HepG2 (cell line): ENCODE results near the gene GJD4. TPM values are rescaled to one million over a fixed set of nuclear protein-coding genes. Genes with fewer than 3 reads are reported as not detected.
A peak's percentile ranks its signal among the peaks of the same experiment; 100 is the strongest.

ENCODE experiments used
- ATAC-seq: fragments of 200-7000 bp; cut with Tn5 transposase; 3 replicates; pipeline ENCODE4 v1.9.1; 2020; ENCODE audit warnings: mild to moderate bottlenecking, moderate library complexity
- BruUV-seq: library from RNA; stranded (reverse); fragments of 400-500 nt; replicated peaks from 2 replicates; lab custom pipeline; 2021; lab: Mats Ljungman, UMichigan
- CTCF ChIA-PET: fragments of 300-600 bp; formaldehyde crosslinking; extraction: SDS; loops from one replicate; lab custom pipeline; 2021; ENCODE audit warnings: low total read pairs, inconsistent platforms, low intra/inter-chr PET ratio; lab: Yijun Ruan, JAX
- POLR2A ChIA-PET: fragments of 350-600 bp; sonication (Branson Sonifier 250); formaldehyde crosslinking; loops from one replicate; lab custom pipeline; 2020; ENCODE audit warnings: antibody characterized with exemption, inconsistent platforms; lab: Yijun Ruan, JAX
- DNase-seq: peaks from one replicate; pipeline ENCODE4 v3.0.0-alpha.2; 2015; ENCODE audit warnings: low spot score
- FAIRE-seq: peaks from 3 replicates; lab custom pipeline; 2011; peaks lifted over from hg19 to GRCh38; lab: Jason Lieb, UNC
- H2AFZ ChIP-seq: one replicate; pipeline ENCODE4 v1.6.1; 2011; ENCODE audit warnings: low read length, inconsistent platforms
- H3K27ac ChIP-seq: fragments of 300-600 bp; 3 replicates; pipeline ENCODE4 v1.8.0; 2011; ENCODE audit warnings: mixed run types, mild to moderate bottlenecking, mixed read lengths, low read length, inconsistent platforms; ENCODE audit not compliant: insufficient read depth; ENCODE audit errors: extremely low read length
- H3K27me3 ChIP-seq, 2 experiments: fragments of 200-600 bp in 1 of 2; 2 replicates in 1 of 2; 3 replicates in 1 of 2; pipeline versions ENCODE4 v1.6.0 to v1.8.0; 2011; ENCODE audit warnings: low read length in 2 of 2, mild to moderate bottlenecking in 2 of 2, moderate library complexity in 2 of 2, inconsistent platforms in 1 of 2; ENCODE audit not compliant: insufficient read depth in 2 of 2, control insufficient read depth in 1 of 2
- H3K36me3 ChIP-seq, 2 experiments: fragments of 200-600 bp in 1 of 2; replicated peaks in 1 of 2; 2 replicates in 1 of 2; 3 replicates in 1 of 2; pipeline versions ENCODE4 v1.5.1 to v1.8.0; 2011; ENCODE audit warnings: low read length in 2 of 2, inconsistent platforms in 1 of 2; ENCODE audit not compliant: insufficient read depth in 2 of 2, control insufficient read depth in 1 of 2
- H3K4me1 ChIP-seq: 2 replicates; pipeline ENCODE4 v1.5.1; 2012; ENCODE audit warnings: low read length, inconsistent platforms; ENCODE audit not compliant: insufficient read depth
- H3K4me2 ChIP-seq: 2 replicates; pipeline ENCODE4 v1.6.0; 2011; ENCODE audit warnings: low read depth, low read length, inconsistent platforms
- H3K4me3 ChIP-seq, 3 experiments: fragments of 200-600 bp in 1 of 3; sonication (generic), shearing (Covaris generic) in 1 of 3; replicated peaks in 1 of 3; 2 replicates each; pipeline ENCODE4 v1.5.1; 2011 to 2016; ENCODE audit warnings: low read length in 3 of 3, inconsistent platforms in 2 of 3, low read depth in 2 of 3, mild to moderate bottlenecking in 2 of 3, control low read depth in 1 of 3, mixed read lengths in 1 of 3; ENCODE audit not compliant: insufficient read depth in 1 of 3
- H3K79me2 ChIP-seq: one replicate; pipeline ENCODE4 v1.6.1; 2011; ENCODE audit warnings: low read length, inconsistent platforms; ENCODE audit not compliant: insufficient read depth
- H3K9ac ChIP-seq: 2 replicates; pipeline ENCODE4 v1.6.0; 2011; ENCODE audit warnings: mild to moderate bottlenecking, low read depth, low read length, inconsistent platforms; ENCODE audit not compliant: insufficient read depth
- H3K9me3 ChIP-seq: 2 replicates; pipeline ENCODE4 v1.5.1; 2012; ENCODE audit warnings: mild to moderate bottlenecking, low read length
- H4K20me1 ChIP-seq: 2 replicates; pipeline ENCODE4 v1.6.0; 2011; ENCODE audit warnings: inconsistent platforms, mild to moderate bottlenecking, low read length, moderate library complexity; ENCODE audit not compliant: insufficient read depth
- ATF3 ChIP-seq: sonication (generic); formaldehyde crosslinking; IDR thresholded peaks from 2 replicates; pipeline ENCODE4 v1.4.0; 2020; ENCODE audit warnings: missing genetic modification reagents
- CSRNP2 ChIP-seq: sonication (generic); formaldehyde crosslinking; conservative IDR thresholded peaks from 2 replicates; pipeline ENCODE4 v1.8.0; 2022; ENCODE audit warnings: low read depth, missing genetic modification reagents
- ERF ChIP-seq: IDR thresholded peaks from 2 replicates; pipeline ENCODE4 v1.6.1; 2018; ENCODE audit warnings: missing biosample characterization, missing genetic modification reagents
- GTF3A ChIP-seq: sonication (generic); formaldehyde crosslinking; conservative IDR thresholded peaks from 2 replicates; pipeline ENCODE4 v1.4.0; 2020; ENCODE audit warnings: mild to moderate bottlenecking, missing genetic modification reagents
- MXI1 ChIP-seq: IDR thresholded peaks from 3 replicates; pipeline ENCODE4 v1.6.1; 2012; ENCODE audit warnings: low read depth, low read length, inconsistent platforms, borderline replicate concordance
- PAF1 ChIP-seq: IDR thresholded peaks from 2 replicates; pipeline ENCODE4 v1.6.1; 2016; ENCODE audit warnings: missing genetic modification reagents, missing compliant biosample characterization
- SALL1 ChIP-seq: sonication (generic); formaldehyde crosslinking; IDR thresholded peaks from 2 replicates; pipeline ENCODE4 v1.8.0; 2022; ENCODE audit warnings: mild to moderate bottlenecking, missing genetic modification reagents
- SRSF4 ChIP-seq: fragments of 200-400 bp; formaldehyde crosslinking; IDR thresholded peaks from one replicate; pipeline ENCODE4 v1.6.1; 2018; ENCODE audit warnings: mild to moderate bottlenecking, low read depth, low read length, moderate library complexity; ENCODE audit not compliant: poor library complexity, severe bottlenecking
- SRY ChIP-seq: sonication (generic); formaldehyde crosslinking; IDR thresholded peaks from 2 replicates; pipeline ENCODE4 v1.8.0; 2022; ENCODE audit warnings: mild to moderate bottlenecking, missing genetic modification reagents
- TRAFD1 ChIP-seq: sonication (generic); formaldehyde crosslinking; IDR thresholded peaks from 2 replicates; pipeline ENCODE4 v1.5.1; 2020; ENCODE audit warnings: missing genetic modification reagents, mild to moderate bottlenecking, borderline replicate concordance
- ZBTB20 ChIP-seq: sonication (generic); formaldehyde crosslinking; IDR thresholded peaks from 2 replicates; pipeline ENCODE4 v1.8.1; 2023; ENCODE audit warnings: missing genetic modification reagents, low read depth, mild to moderate bottlenecking, borderline replicate concordance
- ZBTB26 ChIP-seq: IDR thresholded peaks from 2 replicates; pipeline ENCODE4 v1.6.1; 2016; ENCODE audit warnings: missing compliant biosample characterization, missing genetic modification reagents, borderline replicate concordance
- ZFP36L1 ChIP-seq: sonication (generic); formaldehyde crosslinking; IDR thresholded peaks from 2 replicates; pipeline ENCODE4 v1.8.0; 2022; ENCODE audit warnings: mild to moderate bottlenecking, missing genetic modification reagents, moderate library complexity
- ZNF160 ChIP-seq: sonication (generic); formaldehyde crosslinking; IDR thresholded peaks from 2 replicates; pipeline ENCODE4 v1.8.0; 2022; ENCODE audit warnings: mild to moderate bottlenecking, inconsistent platforms, missing genetic modification reagents
- ZNF232 ChIP-seq: sonication (generic); formaldehyde crosslinking; IDR thresholded peaks from 2 replicates; pipeline ENCODE4 v1.4.0; 2020; ENCODE audit warnings: missing genetic modification reagents, borderline replicate concordance
- ZNF430 ChIP-seq: sonication (generic); formaldehyde crosslinking; IDR thresholded peaks from 2 replicates; pipeline ENCODE4 v1.9.0; 2021; ENCODE audit warnings: mild to moderate bottlenecking, missing genetic modification reagents
- ZNF800 ChIP-seq: sonication (generic); formaldehyde crosslinking; IDR thresholded peaks from 2 replicates; pipeline ENCODE4 v1.4.0; 2020; ENCODE audit warnings: missing genetic modification reagents
- ZNF83 ChIP-seq: sonication (generic); formaldehyde crosslinking; IDR thresholded peaks from 2 replicates; pipeline ENCODE4 v1.4.0; 2020; ENCODE audit warnings: missing genetic modification reagents, mild to moderate bottlenecking, borderline replicate concordance
- WGBS: methylation state at CpG from one replicate; pipeline ENCODE4 v1.1.6; 2017; ENCODE audit warnings: low lambda C conversion rate; 5-methylcytosine and 5-hydroxymethylcytosine counted together
- in situ Hi-C: cut with HindIII; loops from 2 replicates; pipeline ENCODE4 v1.10.0; 2017; ENCODE audit warnings: low pct_unique_long_range_greater_than_20kb; ENCODE audit not compliant: extremely low pct_ligation_motif_present
- intact Hi-C: fragments of 100-400 bp; cut with micrococcal nuclease; formaldehyde crosslinking; loops from one replicate; pipeline ENCODE4 v1.10.0; 2022; ENCODE audit not compliant: unreplicated experiment
- polyA plus RNA-seq, 8 experiments: library from polyadenylated mRNA; depleted of rRNA in 3 of 8; stranded (reverse) in 7 of 8; unstranded in 1 of 8; fragments of >200 nt; fragmentation: Illumina TruSeq in 4 of 8; extraction: Trizol in 4 of 8; gene quantifications; 2 replicates each; pipeline versions ENCODE4 v1.2.1 to v1.2.3, GENCODE V29; 2011 to 2016; ENCODE audit warnings: low read depth in 4 of 8, missing spikeins in 1 of 8, mixed read lengths in 1 of 8; ENCODE audit not compliant: insufficient read depth in 1 of 8
- total RNA-seq, 5 experiments: library from RNA; depleted of rRNA; stranded (reverse); fragments of >200 nt; fragmentation: Illumina TruSeq; extraction: Trizol; gene quantifications; 2 replicates each; pipeline ENCODE4 v1.2.3, GENCODE V29; 2016; ENCODE audit warnings: low read depth in 1 of 5

The GJD4 gene
- total and polyA plus RNA-seq, 2 of the 13 experiments (the other 11 are each of a cell fraction or from before 2014, with no cell fraction given) = not detected

GRCh38 chr10:35585903-35586535 lies 19.1 kb upstream of the GJD4 start:
- Histone ChIP-seq H2AFZ (no peak overlapping the region), H3K9me3 (no peaks in the 10 kb centered on the region), H3K27me3 (peaks cover 0 to 16% of the 10 kb centered on the region in 2 experiments; a peak in 2 of 5 replicates), H4K20me1 (no peaks in the 10 kb centered on the region), H3K79me2 (no peaks in the 10 kb centered on the region), H3K4me1 (peaks cover 11% of the 10 kb centered on the region), H3K9ac (no peak overlapping the region), H3K4me3 (no peak overlapping the region), H3K27ac (no peak overlapping the region), H3K36me3 (no peaks in the 10 kb centered on the region), H3K4me2 (no peak overlapping the region)
- ATAC-seq (peak; percentile 70), FAIRE-seq (no peak), DNase-seq (peak; percentile 10)
- WGBS = 9% methylated on average over 6 of the region's 8 CpGs
- BruUV-seq = no TSS peak
- intact Hi-C loops = no loop called here
- in situ Hi-C loops = no loop called here
- CTCF ChIA-PET = no interaction called here
- POLR2A ChIA-PET = no interaction called here
- TF ChIP-seq TRAFD1 (CRISPR knock-in tag) (no peak), ZBTB26 (CRISPR knock-in tag) (no peak), PAF1 (CRISPR knock-in tag) (no peak), GTF3A (CRISPR knock-in tag) (no peak), ZNF83 (no peak), SRSF4 (no peak), MXI1 (no peak), ZNF232 (no peak), SALL1 (CRISPR knock-in tag) (no peak), ZBTB20 (CRISPR knock-in tag) (no peak), ERF (CRISPR knock-in tag) (no peak), ZNF430 (CRISPR knock-in tag) (no peak), CSRNP2 (CRISPR knock-in tag) (no peak), ZNF800 (CRISPR knock-in tag) (no peak), ZFP36L1 (CRISPR knock-in tag) (no peak), SRY (CRISPR knock-in tag) (no peak), ZNF160 (CRISPR knock-in tag) (no peak), ATF3 (CRISPR knock-in tag) (no peak)
